A549 (cell line): ENCODE data around the gene ADORA1. TPM values are rescaled to one million over a fixed set of nuclear protein-coding genes. Genes with fewer than 3 reads are reported as not detected.

Source experiments
- ATAC-seq, 2 experiments: fragments of 200-7000 bp in 1 of 2; fragments of >200 bp in 1 of 2; cut with Nextera tagmentation in 1 of 2; cut with Tn5 transposase in 1 of 2; 3 replicates each; pipeline versions ENCODE4 v1.8.0 to v1.9.1; 2018 to 2020; ENCODE audit warnings: mild to moderate bottlenecking in 1 of 2, moderate library complexity in 1 of 2
- CTCF ChIA-PET: fragments of 300-600 bp; sonication (Branson Sonifier 250); formaldehyde crosslinking; extraction: SDS; loops from one replicate; lab custom pipeline; 2021; ENCODE audit warnings: antibody characterized with exemption, inconsistent platforms; lab: Yijun Ruan, JAX
- POLR2A ChIA-PET: fragments of 350-600 bp; formaldehyde crosslinking; extraction: SDS; loops from one replicate; lab custom pipeline; 2021; ENCODE audit warnings: antibody characterized with exemption, inconsistent platforms; lab: Yijun Ruan, JAX
- DNase-seq, 2 experiments: peaks; one replicate each; pipeline versions ENCODE4 v3.0.0 to v3.0.0-alpha.2; 2011 to 2016; ENCODE audit warnings: low read depth in 1 of 2, low spot score in 1 of 2
- FAIRE-seq: peaks from 2 replicates; lab custom pipeline; 2011; peaks lifted over from hg19 to GRCh38; lab: Jason Lieb, UNC
- H3K27ac ChIP-seq, 2 experiments: fragments of >200 bp; sonication (Bioruptor Twin); formaldehyde crosslinking; 3 replicates each; pipeline ENCODE4 v1.5.1; 2016 to 2017
- H3K4me1 ChIP-seq: fragments of >200 bp; sonication (Bioruptor Twin); formaldehyde crosslinking; 3 replicates; pipeline ENCODE4 v1.6.1; 2016
- H3K4me2 ChIP-seq: fragments of >200 bp; sonication (Bioruptor Twin); formaldehyde crosslinking; 3 replicates; pipeline ENCODE4 v1.6.1; 2016
- H3K4me3 ChIP-seq: fragments of >200 bp; sonication (Bioruptor Twin); formaldehyde crosslinking; 3 replicates; pipeline ENCODE4 v1.5.1; 2016
- H3K9me3 ChIP-seq: fragments of >200 bp; sonication (Bioruptor Twin); formaldehyde crosslinking; 3 replicates; pipeline ENCODE4 v1.6.1; 2016
- ATOH8 ChIP-seq: fragments of 250-450 bp; sonication (Bioruptor Pico); IDR thresholded peaks from 2 replicates; pipeline ENCODE4 v1.5.0; 2020; ENCODE audit warnings: low read depth, mild to moderate bottlenecking, moderate library complexity
- BCL3 ChIP-seq: fragments of >200 bp; sonication (Bioruptor Twin); formaldehyde crosslinking; IDR thresholded peaks from 3 replicates; pipeline ENCODE4 v1.6.1; 2016
- E2F6 ChIP-seq: IDR thresholded peaks from 2 replicates; pipeline ENCODE4 v1.6.1; 2012; ENCODE audit warnings: low read depth, borderline replicate concordance
- EHF ChIP-seq: fragments of 250-450 bp; sonication (Bioruptor Pico); IDR thresholded peaks from 2 replicates; pipeline ENCODE4 v1.5.0; 2020; ENCODE audit warnings: mild to moderate bottlenecking
- EHMT2 ChIP-seq: fragments of 200-600 bp; sonication (generic); IDR thresholded peaks from 2 replicates; pipeline ENCODE4 v1.6.1; 2016; ENCODE audit warnings: antibody characterized with exemption, low read depth, mild to moderate bottlenecking, moderate library complexity
- ELK1 ChIP-seq: fragments of 150-350 bp; IDR thresholded peaks from 2 replicates; pipeline ENCODE4 v1.6.1; 2014; ENCODE audit warnings: low read depth, mild to moderate bottlenecking, low read length
- ESRRA ChIP-seq: fragments of 150-350 bp; IDR thresholded peaks from 2 replicates; pipeline ENCODE4 v1.6.1; 2014; ENCODE audit warnings: mild to moderate bottlenecking, low read length, borderline replicate concordance
- HEYL ChIP-seq: fragments of 250-450 bp; sonication (Bioruptor Pico); IDR thresholded peaks from 2 replicates; pipeline ENCODE4 v1.8.0; 2021; ENCODE audit warnings: mild to moderate bottlenecking, moderate library complexity
- HOXB13 ChIP-seq: fragments of 250-450 bp; sonication (Bioruptor Pico); IDR thresholded peaks from 2 replicates; pipeline ENCODE4 v1.5.0; 2020; ENCODE audit warnings: low read depth, mild to moderate bottlenecking, moderate library complexity
- KDM5A ChIP-seq: fragments of 200-600 bp; sonication (generic); IDR thresholded peaks from 2 replicates; pipeline ENCODE4 v1.6.1; 2016; ENCODE audit warnings: antibody characterized with exemption, mild to moderate bottlenecking
- MAFK ChIP-seq: fragments of 450-650 bp; IDR thresholded peaks from 2 replicates; pipeline ENCODE4 v1.6.1; 2014; ENCODE audit not compliant: partially characterized antibody
- REST ChIP-seq: fragments of 200-600 bp; sonication (generic); IDR thresholded peaks from 2 replicates; pipeline ENCODE4 v1.6.1; 2016; ENCODE audit warnings: antibody characterized with exemption, mild to moderate bottlenecking, moderate library complexity
- RFX5 ChIP-seq: fragments of 450-650 bp; IDR thresholded peaks from 2 replicates; pipeline ENCODE4 v1.7.1; 2014; ENCODE audit warnings: antibody characterized with exemption, mild to moderate bottlenecking, moderate library complexity
- RNF2 ChIP-seq: fragments of 200-600 bp; sonication (generic); IDR thresholded peaks from 2 replicates; pipeline ENCODE4 v1.6.1; 2016; ENCODE audit warnings: low read depth, mild to moderate bottlenecking, antibody characterized with exemption, moderate library complexity, borderline replicate concordance
- SREBF2 ChIP-seq: fragments of 450-650 bp; IDR thresholded peaks from 2 replicates; pipeline ENCODE4 v1.6.1; 2014; ENCODE audit warnings: mild to moderate bottlenecking, moderate library complexity
- TFCP2L1 ChIP-seq: fragments of 250-450 bp; sonication (Bioruptor Pico); IDR thresholded peaks from 2 replicates; pipeline ENCODE4 v1.5.0; 2021; ENCODE audit warnings: mild to moderate bottlenecking
- ZFP36 ChIP-seq: fragments of 450-650 bp; IDR thresholded peaks from 2 replicates; pipeline ENCODE4 v1.6.1; 2014; ENCODE audit warnings: borderline replicate concordance; ENCODE audit not compliant: partially characterized antibody
- ZSCAN20 ChIP-seq: fragments of 250-450 bp; sonication (Bioruptor Pico); IDR thresholded peaks from 2 replicates; pipeline ENCODE4 v1.8.0; 2022; ENCODE audit warnings: mild to moderate bottlenecking, moderate library complexity
- WGBS: methylation state at CpG from one replicate; pipeline ENCODE4 v1.1.6; 2017; ENCODE audit errors: missing lambda C conversion rate; 5-methylcytosine and 5-hydroxymethylcytosine counted together
- polyA plus RNA-seq, 4 experiments: library from polyadenylated mRNA; depleted of rRNA in 3 of 4; stranded (reverse); fragments of >200 nt; fragmentation: RNase III in 1 of 4; extraction: RNeasy Plus Mini Kit Qiagen cat#74134 plus additional on column Dnase treatment in 1 of 4; gene quantifications; 2 replicates in 3 of 4; 3 replicates in 1 of 4; pipeline ENCODE4 v1.2.3, GENCODE V29; 2011 to 2017

The ADORA1 gene
- polyA plus RNA-seq, 2 of the 4 experiments (the other 2 are of a cell fraction) = 0.48 to 2.4 TPM

- no peak overlapping the region for H3K4me2 ChIP-seq
- ChIA-PET CTCF (interaction anchor here (0.6 to 13.2 kb wide), 8 partner anchors 11 to 128 kb away, joined by 3 to 188 read pairs (median 36); partner anchors contain the start of gene ADORA1), POLR2A (no interaction called here)
- TF ChIP-seq KDM5A = no peak
- TF ChIP-seq RFX5 = no peak
- TF ChIP-seq TFCP2L1 (CRISPR knock-in tag) = no peak
- TF ChIP-seq RNF2 = no peak
- TF ChIP-seq ELK1 = no peak
- no peak for TF ChIP-seq SREBF2
- no peak for TF ChIP-seq HEYL (CRISPR knock-in tag)
- TF ChIP-seq EHMT2 = no peak
- H3K4me3 ChIP-seq = no peak overlapping the region
- DNase-seq = no peak
- FAIRE-seq = no peak
- ATAC-seq = no peak
- 85% methylated on average over 4 of the region's 5 CpGs for WGBS
- no peak overlapping the region for H3K27ac ChIP-seq
- H3K9me3 ChIP-seq = no peaks in the 10 kb centered on the region
- H3K4me1 ChIP-seq = 0 out of 3 replicates have a peak, but pooled peaks cover 4% of the 10 kb centered on the region
Observed at GRCh38 chr1:203167913-203168200, 40.3 kb downstream of the ADORA1 start.

GRCh38 chr1:203168256-203168786, 40.8 kb downstream of the ADORA1 start:
- no peak for TF ChIP-seq EHF
- no peak for TF ChIP-seq E2F6
- no peak for TF ChIP-seq EHMT2
- TF ChIP-seq HOXB13 = no peak
- TF ChIP-seq ESRRA = no peak
- TF ChIP-seq ATOH8 (CRISPR knock-in tag) = no peak
- TF ChIP-seq BCL3 = no peak
- no peak for TF ChIP-seq ZSCAN20 (CRISPR knock-in tag)
- TF ChIP-seq ZFP36 = no peak
- no peak for TF ChIP-seq REST
- TF ChIP-seq MAFK = no peak
- Histone ChIP-seq H3K4me2 (no peak overlapping the region), H3K4me1 (0 out of 3 replicates have a peak, but pooled peaks cover 4% of the 10 kb centered on the region), H3K9me3 (no peaks in the 10 kb centered on the region), H3K27ac (no peak overlapping the region), H3K4me3 (no peak overlapping the region)
- no peak for ATAC-seq
- ChIA-PET CTCF (interaction anchor here (0.6 to 13.2 kb wide), 8 partner anchors 10 to 129 kb away, joined by 3 to 188 read pairs (median 36); partner anchors contain the start of gene ADORA1), POLR2A (no interaction called here)
- FAIRE-seq = no peak
- WGBS = 87% methylated on average over 12 of the region's 12 CpGs
- DNase-seq = no peak
